Subcutaneous abdominal adipose tissue (tissue), 5 donors: ENCODE measurements around the gene RPL10.
"Not testable (repeated sequence)": the region's sequence is repeated elsewhere in the genome, so short reads cannot be mapped to it uniquely, and the experiment has no call there.

Experiments used
- H3K27ac ChIP-seq: one replicate; pipeline ENCODE4 v1.7.0; 2013; ENCODE audit warnings: low read depth, mild to moderate bottlenecking, inconsistent platforms, low read length, moderate library complexity
- H3K27me3 ChIP-seq, 5 donors: one replicate each; pipeline ENCODE4 v1.7.0; 2013; ENCODE audit warnings: low read length in 5 of 5, inconsistent platforms in 1 of 5; ENCODE audit not compliant: control insufficient read depth in 5 of 5, insufficient read depth in 4 of 5
- H3K36me3 ChIP-seq, 5 donors: one replicate each; pipeline ENCODE4 v1.7.0; 2013; ENCODE audit warnings: low read length in 5 of 5; ENCODE audit not compliant: control insufficient read depth in 5 of 5, insufficient read depth in 5 of 5
- H3K4me1 ChIP-seq, 5 donors: one replicate each; pipeline ENCODE4 v1.7.0; 2013; ENCODE audit warnings: low read length in 5 of 5, mild to moderate bottlenecking in 3 of 5, moderate library complexity in 1 of 5; ENCODE audit not compliant: control insufficient read depth in 5 of 5, insufficient read depth in 5 of 5
- H3K4me3 ChIP-seq, 5 donors: one replicate each; pipeline ENCODE4 v1.7.0; 2013; ENCODE audit warnings: low read length in 5 of 5, low read depth in 1 of 5
- H3K9ac ChIP-seq, 5 donors: one replicate each; pipeline ENCODE4 v1.7.0; 2013; ENCODE audit warnings: low read length in 5 of 5, mild to moderate bottlenecking in 4 of 5, moderate library complexity in 3 of 5
- H3K9me3 ChIP-seq, 5 donors: one replicate each; pipeline ENCODE4 v1.7.0; 2013; ENCODE audit warnings: low read length in 5 of 5; ENCODE audit not compliant: control insufficient read depth in 5 of 5
- donor health status: healthy.
- donor health status: healthy.
- donor health status: healthy.
- donor health status: healthy.
- donor health status: healthy.

RPL10 gene

GRCh38 chrX:154398668-154399526, 720 bp downstream of the RPL10 start:
- Histone ChIP-seq H3K9ac (peak overlapping the region; percentile 74 to 87 (median 84)), H3K27ac (peak overlapping the region; percentile 95), H3K9me3 (peaks cover 0 to 11% (median 5%) of the 10 kb centered on the region in 5 donors), H3K27me3 (peaks cover 0 to 7% (median 0%) of the 10 kb centered on the region in 5 donors), H3K4me3 (peak overlapping the region; percentile 71 to 88 (median 81)), H3K36me3 (peaks cover 0 to 38% (median 25%) of the 10 kb centered on the region in 5 donors), H3K4me1 (peaks cover 8 to 29% (median 20%) of the 10 kb centered on the region in 5 donors)

GRCh38 chrX:154399527-154400368, 1.6 kb downstream of the RPL10 start:
- peak overlapping the region in 4 of 5 donors; percentile 56 to 87 (median 80) for H3K9ac ChIP-seq
- peaks cover 8 to 29% (median 20%) of the 10 kb centered on the region in 5 donors for H3K4me1 ChIP-seq

GRCh38 chrX:154400369-154400817, 2.2 kb downstream of the RPL10 start:
- Histone ChIP-seq H3K4me1 (peaks cover 8 to 29% (median 20%) of the 10 kb centered on the region in 5 donors), H3K9me3 (peaks cover 0 to 11% (median 5%) of the 10 kb centered on the region in 5 donors), H3K4me3 (peak overlapping the region in 2 of 5 donors; percentile 81 to 88), H3K36me3 (peaks cover 0 to 46% (median 28%) of the 10 kb centered on the region in 5 donors)
- not testable (repeated sequence) for H3K27ac ChIP-seq, H3K9ac ChIP-seq, H3K27me3 ChIP-seq

More at GRCh38 chrX:154399527-154400368, 1.6 kb downstream of the RPL10 start:
- H3K27me3 ChIP-seq: peaks cover 0 to 9% (median 0%) of the 10 kb centered on the region in 5 donors
- H3K4me3 ChIP-seq: peak overlapping the region; percentile 71 to 88 (median 81)
- H3K9me3 ChIP-seq: peaks cover 0 to 11% (median 5%) of the 10 kb centered on the region in 5 donors
- H3K36me3 ChIP-seq: peaks cover 0 to 41% (median 25%) of the 10 kb centered on the region in 5 donors
- H3K27ac ChIP-seq: peak overlapping the region; percentile 95

- Histone ChIP-seq H3K9me3 (peaks cover 0 to 11% (median 5%) of the 10 kb centered on the region in 5 donors), H3K4me1 (peaks cover 8 to 29% (median 20%) of the 10 kb centered on the region in 5 donors), H3K27me3 (peaks cover 0 to 9% (median 4%) of the 10 kb centered on the region in 5 donors), H3K27ac (no peak overlapping the region), H3K4me3 (no peak overlapping the region), H3K36me3 (peaks cover 0 to 46% (median 28%) of the 10 kb centered on the region in 5 donors), H3K9ac (no peak overlapping the region)
Observed at GRCh38 chrX:154401045-154401799, 3.0 kb downstream of the RPL10 start.

GRCh38 chrX:154401918-154402621, 3.9 kb downstream of the RPL10 start:
- Histone ChIP-seq H3K4me3 (no peak overlapping the region), H3K9ac (no peak overlapping the region), H3K36me3 (peaks cover 0 to 46% (median 28%) of the 10 kb centered on the region in 5 donors), H3K4me1 (peaks cover 8 to 25% (median 18%) of the 10 kb centered on the region in 5 donors), H3K27me3 (peaks cover 0 to 9% (median 4%) of the 10 kb centered on the region in 5 donors), H3K27ac (no peak overlapping the region), H3K9me3 (peaks cover 0 to 11% (median 5%) of the 10 kb centered on the region in 5 donors)

GRCh38 chrX:154402622-154403127, 4.5 kb downstream of the RPL10 start:
- Histone ChIP-seq H3K27me3 (peaks cover 0 to 9% (median 4%) of the 10 kb centered on the region in 5 donors), H3K36me3 (peaks cover 0 to 46% (median 28%) of the 10 kb centered on the region in 5 donors), H3K9me3 (peaks cover 0 to 11% (median 5%) of the 10 kb centered on the region in 5 donors), H3K4me1 (peaks cover 8 to 19% (median 15%) of the 10 kb centered on the region in 5 donors), H3K4me3 (no peak overlapping the region), H3K9ac (no peak overlapping the region), H3K27ac (no peak overlapping the region)

- H3K9ac ChIP-seq: no peak overlapping the region
- peaks cover 0 to 46% (median 28%) of the 10 kb centered on the region in 5 donors for H3K36me3 ChIP-seq
- H3K4me1 ChIP-seq: peaks cover 6 to 16% (median 15%) of the 10 kb centered on the region in 5 donors
- H3K4me3 ChIP-seq: no peak overlapping the region
- peaks cover 0 to 9% (median 4%) of the 10 kb centered on the region in 5 donors for H3K27me3 ChIP-seq
- H3K9me3 ChIP-seq: peaks cover 0 to 6% (median 5%) of the 10 kb centered on the region in 5 donors
- no peak overlapping the region for H3K27ac ChIP-seq
Observed at GRCh38 chrX:154403192-154403591, 5.0 kb downstream of the RPL10 start.

GRCh38 chrX:154403858-154404257, 5.7 kb downstream of the RPL10 start:
- no peak overlapping the region for H3K4me3 ChIP-seq
- peaks cover 5 to 22% (median 16%) of the 10 kb centered on the region in 5 donors for H3K4me1 ChIP-seq
- H3K27me3 ChIP-seq: peaks cover 0 to 13% (median 4%) of the 10 kb centered on the region in 5 donors
- H3K9ac ChIP-seq: no peak overlapping the region
- no peaks in the 10 kb centered on the region for H3K9me3 ChIP-seq
- H3K27ac ChIP-seq: no peak overlapping the region
- peaks cover 0 to 46% (median 28%) of the 10 kb centered on the region in 5 donors for H3K36me3 ChIP-seq
